Body of pancreas (tissue), 4 donors: ENCODE data around the gene ELANE. TPM values are rescaled to one million over a fixed set of nuclear protein-coding genes. Genes with fewer than 3 reads are reported as not detected.

ENCODE experiments used
- ATAC-seq: fragments of 150-250 bp; one replicate; pipeline ENCODE4 v1.9.1; 2016
- DNase-seq, 4 donors: peaks; one replicate each; pipeline ENCODE4 v3.0.0-alpha.2; 2019
- H3K27ac ChIP-seq, 4 donors: fragments of 200-600 bp; sonication (generic); 1 replicate in 3 of 4; 2 replicates in 1 of 4; pipeline versions ENCODE4 v1.5.1 to v1.6.1; 2016 to 2019; ENCODE audit warnings: mild to moderate bottlenecking in 1 of 4, mixed read lengths in 1 of 4, moderate library complexity in 1 of 4
- H3K27me3 ChIP-seq, 2 donors: fragments of 200-600 bp; sonication (generic); one replicate each; pipeline ENCODE4 v1.6.0; 2016; ENCODE audit warnings: mild to moderate bottlenecking in 1 of 2
- H3K36me3 ChIP-seq, 2 donors: fragments of 200-600 bp; sonication (generic); replicated peaks in 1 of 2; 2 replicates each; pipeline ENCODE4 v1.5.1; 2016; ENCODE audit warnings: low read depth in 2 of 2; ENCODE audit not compliant: insufficient read depth in 1 of 2
- H3K4me1 ChIP-seq: fragments of 200-600 bp; sonication (generic); one replicate; pipeline ENCODE4 v1.6.0; 2016
- H3K4me3 ChIP-seq, 2 donors: fragments of 200-600 bp; sonication (generic); 1 replicate in 1 of 2; 2 replicates in 1 of 2; pipeline ENCODE4 v1.5.1; 2016 to 2019
- H3K9me3 ChIP-seq, 3 donors: fragments of 200-600 bp; sonication (generic); 1 replicate in 2 of 3; 2 replicates in 1 of 3; pipeline ENCODE4 v1.5.1; 2016
- POLR2A ChIP-seq, 3 donors: fragments of 450-650 bp; IDR thresholded peaks; one replicate each; pipeline ENCODE4 v1.6.1; 2016; ENCODE audit warnings: antibody characterized with exemption in 3 of 3, mild to moderate bottlenecking in 2 of 3
- WGBS, 2 donors: methylation state at CpG; one replicate each; pipeline ENCODE4 v1.1.5; 2017; 5-methylcytosine and 5-hydroxymethylcytosine counted together
- intact Hi-C: fragments of 100-400 bp; cut with DNase I; formaldehyde crosslinking; loops from one replicate; pipeline ENCODE4 v1.15.1; 2023
- total RNA-seq, 2 donors: library from RNA; depleted of rRNA; stranded (reverse); fragments of >200 nt; gene quantifications; one replicate each; pipeline ENCODE4 v1.1.0, GENCODE V29; 2016
- TF ChIP-seq, protein P1 (sequence below), 7 experiments: fragments of 450-650 bp in 4 of 7; fragments of 200-600 bp in 3 of 7; sonication (generic) in 3 of 7; IDR thresholded peaks; one replicate each; pipeline ENCODE4 v1.5.1; 2016 to 2019; ENCODE audit warnings: antibody characterized with exemption in 7 of 7

The ELANE gene
- total RNA-seq, 2 donors from 2014 or later = not detected

DNA sequence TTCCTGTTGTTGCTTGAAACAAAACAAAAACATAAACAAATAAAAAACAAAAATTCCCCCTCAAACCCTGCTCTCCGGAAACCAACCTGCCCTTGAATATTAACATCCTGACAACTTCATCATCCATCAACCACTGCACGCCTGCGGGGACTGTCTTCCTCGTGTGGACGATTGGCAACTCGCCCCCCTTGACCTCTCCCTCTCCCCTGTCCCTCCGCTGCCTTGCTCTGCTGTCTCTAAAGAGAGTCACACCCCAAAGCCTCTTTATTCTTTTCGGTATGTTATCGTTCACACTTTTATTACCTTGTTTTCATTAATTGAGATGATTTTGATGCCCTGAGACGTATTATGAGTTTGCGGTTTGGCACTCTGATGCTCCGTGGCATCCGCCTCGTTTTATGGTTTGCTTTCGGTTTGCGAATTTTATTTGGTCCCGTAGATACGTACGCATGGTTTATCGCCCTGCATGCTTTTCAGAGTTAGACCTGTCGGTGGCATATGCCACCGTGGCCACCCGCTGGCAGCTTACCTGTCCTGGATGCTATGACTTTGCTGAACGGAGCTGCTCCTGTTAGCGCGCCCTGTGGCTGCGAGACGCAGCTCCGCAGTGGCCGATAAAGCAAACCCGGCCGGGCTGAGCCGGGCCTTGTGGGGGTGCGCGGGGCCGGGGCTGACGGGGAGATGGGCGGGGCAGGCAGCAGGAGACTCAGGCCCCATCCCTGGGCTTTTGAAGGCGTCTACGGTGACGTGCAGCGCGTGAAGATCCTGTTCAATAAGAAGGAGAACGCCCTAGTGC, 44.3 kb upstream of the ELANE start:
- 90 to 92% methylated on average over 42 to 44 of the region's 44 CpGs for WGBS, 2 donors
- H3K36me3 ChIP-seq = peaks cover 59 to 62% of the 10 kb centered on the region in 2 donors
- intact Hi-C loops = no loop called here
- H3K27me3 ChIP-seq = no peaks in the 10 kb centered on the region
- no peaks in the 10 kb centered on the region for H3K9me3 ChIP-seq
- peaks cover 3% of the 10 kb centered on the region for H3K4me1 ChIP-seq
- DNase-seq (no peak), ATAC-seq (no peak)
- TF ChIP-seq, protein P1, sequence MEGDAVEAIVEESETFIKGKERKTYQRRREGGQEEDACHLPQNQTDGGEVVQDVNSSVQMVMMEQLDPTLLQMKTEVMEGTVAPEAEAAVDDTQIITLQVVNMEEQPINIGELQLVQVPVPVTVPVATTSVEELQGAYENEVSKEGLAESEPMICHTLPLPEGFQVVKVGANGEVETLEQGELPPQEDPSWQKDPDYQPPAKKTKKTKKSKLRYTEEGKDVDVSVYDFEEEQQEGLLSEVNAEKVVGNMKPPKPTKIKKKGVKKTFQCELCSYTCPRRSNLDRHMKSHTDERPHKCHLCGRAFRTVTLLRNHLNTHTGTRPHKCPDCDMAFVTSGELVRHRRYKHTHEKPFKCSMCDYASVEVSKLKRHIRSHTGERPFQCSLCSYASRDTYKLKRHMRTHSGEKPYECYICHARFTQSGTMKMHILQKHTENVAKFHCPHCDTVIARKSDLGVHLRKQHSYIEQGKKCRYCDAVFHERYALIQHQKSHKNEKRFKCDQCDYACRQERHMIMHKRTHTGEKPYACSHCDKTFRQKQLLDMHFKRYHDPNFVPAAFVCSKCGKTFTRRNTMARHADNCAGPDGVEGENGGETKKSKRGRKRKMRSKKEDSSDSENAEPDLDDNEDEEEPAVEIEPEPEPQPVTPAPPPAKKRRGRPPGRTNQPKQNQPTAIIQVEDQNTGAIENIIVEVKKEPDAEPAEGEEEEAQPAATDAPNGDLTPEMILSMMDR (IDR thresholded peaks at IDR 0.05) = no peak
- TF ChIP-seq POLR2A (IDR thresholded peaks at IDR 0.05) = no peak
- H3K27ac ChIP-seq = no peak overlapping the region
- H3K4me3 ChIP-seq = no peak overlapping the region

DNA sequence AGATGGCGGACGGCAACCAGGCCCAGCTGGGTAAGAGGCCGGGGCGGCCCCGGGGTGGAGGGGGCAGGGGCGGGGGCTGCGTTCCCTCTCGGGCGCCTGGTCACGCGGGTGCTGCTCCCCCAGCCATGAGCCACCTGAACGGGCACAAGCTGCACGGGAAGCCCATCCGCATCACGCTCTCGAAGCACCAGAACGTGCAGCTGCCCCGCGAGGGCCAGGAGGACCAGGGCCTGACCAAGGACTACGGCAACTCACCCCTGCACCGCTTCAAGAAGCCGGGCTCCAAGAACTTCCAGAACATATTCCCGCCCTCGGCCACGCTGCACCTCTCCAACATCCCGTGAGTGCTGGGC, 43.7 kb upstream of the ELANE start:
- ATAC-seq = no peak
- Histone ChIP-seq H3K27me3 (no peaks in the 10 kb centered on the region), H3K9me3 (no peaks in the 10 kb centered on the region), H3K4me3 (no peak overlapping the region), H3K4me1 (no peaks in the 10 kb centered on the region), H3K27ac (no peak overlapping the region), H3K36me3 (peaks cover 59 to 62% of the 10 kb centered on the region in 2 donors)
- intact Hi-C loops = no loop called here
- DNase-seq = no peak
- TF ChIP-seq, protein P1 (IDR thresholded peaks at IDR 0.05) = no peak
- TF ChIP-seq POLR2A (IDR thresholded peaks at IDR 0.05) = no peak
- 90% methylated on average over 26 of the region's 26 CpGs; no CpG with 5 or more reads in 1 of the 2 donors for WGBS, 2 donors

DNA sequence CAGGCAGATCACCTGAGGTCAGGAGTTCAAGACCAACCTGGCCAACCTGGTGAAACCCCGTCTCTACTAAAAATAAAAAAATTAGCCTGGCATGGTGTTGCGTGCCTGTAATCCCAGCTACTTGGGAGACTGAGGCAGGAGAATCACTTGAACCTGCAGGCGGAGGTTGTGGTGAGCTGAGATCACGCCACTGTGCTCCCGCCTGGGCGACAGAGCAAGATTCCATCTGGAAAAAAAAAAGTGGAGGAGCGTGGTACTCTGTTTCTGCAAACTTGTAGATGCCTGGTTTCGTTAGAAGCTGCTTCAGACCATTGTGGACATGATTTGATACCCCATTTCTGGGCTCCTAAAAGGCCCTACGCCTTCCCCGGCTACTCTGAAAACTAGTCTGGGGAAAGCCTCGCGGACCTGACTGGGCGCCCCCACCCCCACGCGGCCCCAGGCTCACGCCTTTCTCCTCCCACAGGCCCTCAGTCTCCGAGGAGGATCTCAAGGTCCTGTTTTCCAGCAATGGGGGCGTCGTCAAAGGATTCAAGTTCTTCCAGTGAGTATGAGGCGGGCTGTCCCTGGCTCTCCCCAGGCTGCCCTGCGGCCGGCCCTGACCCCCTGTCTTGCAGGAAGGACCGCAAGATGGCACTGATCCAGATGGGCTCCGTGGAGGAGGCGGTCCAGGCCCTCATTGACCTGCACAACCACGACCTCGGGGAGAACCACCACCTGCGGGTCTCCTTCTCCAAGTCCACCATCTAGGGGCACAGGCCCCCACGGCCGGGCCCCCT, 41.8 kb upstream of the ELANE start:
- intact Hi-C loops = no loop called here
- H3K4me3 ChIP-seq = no peak overlapping the region
- WGBS, 2 donors = 87 to 88% methylated on average over 23 to 30 of the region's 30 CpGs
- H3K27me3 ChIP-seq = no peaks in the 10 kb centered on the region
- H3K27ac ChIP-seq = no peak overlapping the region
- DNase-seq (peak in 1 of 4 donors; percentile 24), ATAC-seq (no peak)
- no peaks in the 10 kb centered on the region for H3K4me1 ChIP-seq
- H3K36me3 ChIP-seq = peaks cover 42 to 49% of the 10 kb centered on the region in 2 donors
- H3K9me3 ChIP-seq = no peaks in the 10 kb centered on the region
- TF ChIP-seq, protein P1 (IDR thresholded peaks at IDR 0.05) = no peak
- TF ChIP-seq POLR2A (IDR thresholded peaks at IDR 0.05) = no peak

DNA sequence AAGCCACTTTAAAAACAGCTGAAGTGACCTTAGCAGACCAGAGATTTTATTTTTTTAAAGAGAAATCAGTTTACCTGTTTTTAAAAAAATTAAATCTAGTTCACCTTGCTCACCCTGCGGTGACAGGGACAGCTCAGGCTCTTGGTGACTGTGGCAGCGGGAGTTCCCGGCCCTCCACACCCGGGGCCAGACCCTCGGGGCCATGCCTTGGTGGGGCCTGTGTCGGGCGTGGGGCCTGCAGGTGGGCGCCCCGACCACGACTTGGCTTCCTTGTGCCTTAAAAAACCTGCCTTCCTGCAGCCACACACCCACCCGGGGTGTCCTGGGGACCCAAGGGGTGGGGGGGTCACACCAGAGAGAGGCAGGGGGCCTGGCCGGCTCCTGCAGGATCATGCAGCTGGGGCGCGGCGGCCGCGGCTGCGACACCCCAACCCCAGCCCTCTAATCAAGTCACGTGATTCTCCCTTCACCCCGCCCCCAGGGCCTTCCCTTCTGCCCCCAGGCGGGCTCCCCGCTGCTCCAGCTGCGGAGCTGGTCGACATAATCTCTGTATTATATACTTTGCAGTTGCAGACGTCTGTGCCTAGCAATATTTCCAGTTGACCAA, 41.1 kb upstream of the ELANE start:
- Histone ChIP-seq H3K36me3 (peaks cover 36 to 45% of the 10 kb centered on the region in 2 donors), H3K27ac (no peak overlapping the region), H3K9me3 (no peaks in the 10 kb centered on the region), H3K4me1 (no peaks in the 10 kb centered on the region), H3K4me3 (no peak overlapping the region), H3K27me3 (no peaks in the 10 kb centered on the region)
- WGBS, 2 donors = 88 to 93% methylated on average over 18 to 24 of the region's 25 CpGs
- ATAC-seq (no peak), DNase-seq (no peak)
- intact Hi-C loops = no loop called here
- TF ChIP-seq, protein P1 (IDR thresholded peaks at IDR 0.05) = no peak
- no peak for TF ChIP-seq POLR2A (IDR thresholded peaks at IDR 0.05)
